ENCODE results near the gene NANS. TPM values are rescaled to one million over a fixed set of nuclear protein-coding genes. Genes with fewer than 3 reads are reported as not detected.

NANS gene
- total and polyA plus RNA-seq, 2 of the 8 experiments (the other 6 are each of a cell fraction or from before 2014, with no cell fraction given), result 56.5 to 67.3 TPM

DNA sequence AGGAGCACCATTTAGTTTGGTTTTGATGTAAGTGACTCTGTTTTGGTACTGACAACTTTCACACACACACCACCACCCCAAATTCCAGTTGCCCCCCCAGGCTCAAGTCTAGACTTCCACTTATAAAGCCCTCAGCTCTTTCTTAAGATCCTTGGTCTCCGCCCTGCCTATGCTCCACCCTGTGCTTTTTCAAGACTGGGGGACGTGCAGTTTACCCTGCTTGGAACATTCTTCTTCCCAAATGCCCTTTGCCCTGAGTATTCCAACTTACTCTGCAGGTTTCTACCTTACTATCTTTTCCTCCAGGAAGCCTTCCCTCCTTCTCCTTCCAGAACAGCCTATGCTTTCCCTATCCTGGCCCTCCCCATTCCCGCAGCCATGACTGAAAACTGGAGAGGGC, 63.9 kb downstream of the NANS start:
- H2AK5ac ChIP-seq (ENCODE audit: low read depth, low read length), result no peak overlapping the region
- H4K20me1 ChIP-seq (replicated peaks in 1 of 2; ENCODE audit: control insufficient read depth in 1 of 2, insufficient read depth in 2 of 2, low read length in 2 of 2), result no peaks in the 10 kb centered on the region
- no peak overlapping the region for H2BK20ac ChIP-seq (ENCODE audit: low read length)
- H3K4me3 ChIP-seq (ENCODE audit: extremely low read depth in 1 of 4, insufficient read depth in 2 of 4, low read depth in 3 of 4, low read length in 4 of 4), result no peak overlapping the region
- no peak overlapping the region for H3K18ac ChIP-seq (ENCODE audit: extremely low read depth, low read length)
- ChIA-PET CTCF (ENCODE audit: partially characterized antibody) (interaction anchor here (0.8 to 2.9 kb wide), 8 partner anchors 9 to 121 kb away, joined by 3 to 15 read pairs (median 4); no protein-coding TSS in a partner anchor), POLR2A (ENCODE audit: partially characterized antibody) (interaction anchor here (1.4 kb wide), 1 partner anchor 10 kb away, joined by 4 read pairs; no protein-coding TSS in a partner anchor)
- 0 out of 2 replicates have a peak overlapping the region, but pooled peaks have one; percentile 23 for H2BK12ac ChIP-seq (ENCODE audit: low read depth, low read length)
- H3K4me1 ChIP-seq (replicated peaks in 1 of 4; ENCODE audit: control insufficient read depth in 3 of 4, insufficient read depth in 4 of 4, low read length in 3 of 4), result peaks cover 0 to 8% (median 3%) of the 10 kb centered on the region in 4 experiments; a peak in 4 of 7 replicates
- no peak overlapping the region for H4K91ac ChIP-seq (replicated peaks; ENCODE audit: insufficient read length, low read length)
- no peak overlapping the region for H2BK15ac ChIP-seq (ENCODE audit: low read length)
- peaks cover 7% of the 10 kb centered on the region; the same call in 1 of the 2 replicates for H3K23me2 ChIP-seq (ENCODE audit: low read depth, low read length)
- H4K8ac ChIP-seq (ENCODE audit: extremely low read depth, insufficient read depth, low read length), result no peak overlapping the region
- H3K27ac ChIP-seq (ENCODE audit: low read depth, low read length), result no peak overlapping the region
- FAIRE-seq, result no peak
- no peak overlapping the region for H3K56ac ChIP-seq (replicated peaks; ENCODE audit: insufficient read length, low read depth, low read length)
- no peak overlapping the region for H3K23ac ChIP-seq (ENCODE audit: insufficient read length)
- no peak overlapping the region for H2BK120ac ChIP-seq (replicated peaks; ENCODE audit: low read depth, low read length)
- no peak overlapping the region for H3K4me2 ChIP-seq (ENCODE audit: insufficient read depth in 1 of 2, low read depth in 2 of 2, low read length in 2 of 2)
- H3K27me3 ChIP-seq (replicated peaks in 1 of 4; ENCODE audit: control insufficient read depth in 3 of 4, extremely low read depth in 1 of 4, insufficient read depth in 3 of 4, low read length in 3 of 4), result no peaks in the 10 kb centered on the region; a peak in 1 of 7 replicates
- TF ChIP-seq TAF1 (IDR thresholded peaks at IDR 0.05; ENCODE audit: low read depth, low read length), result no peak
- TF ChIP-seq RXRA (IDR thresholded peaks at IDR 0.05; ENCODE audit: insufficient read depth, low read depth, low read length), result no peak
- TF ChIP-seq JUN (IDR thresholded peaks at IDR 0.05; ENCODE audit: low read depth, low read length), result no peak
- no peak for TF ChIP-seq SUZ12 (IDR thresholded peaks at IDR 0.05; ENCODE audit: low read length)
- no peak for TF ChIP-seq JUND (IDR thresholded peaks at IDR 0.05; ENCODE audit: low read length)
- TF ChIP-seq POU5F1 (IDR thresholded peaks at IDR 0.05; ENCODE audit: low read depth, low read length), result no peak
- no peak for TF ChIP-seq SIN3A (conservative IDR thresholded peaks at IDR 0.05 in 1 of 2, IDR thresholded peaks at IDR 0.05 in 1 of 2; ENCODE audit: low read depth in 1 of 2, low read length in 2 of 2)
- no peak for TF ChIP-seq CBX5 (IDR thresholded peaks at IDR 0.05; ENCODE audit: low read depth, low read length)
- no peak for TF ChIP-seq POLR2AphosphoS5 (IDR thresholded peaks at IDR 0.05; ENCODE audit: low read depth, low read length)
- TF ChIP-seq NANOG (IDR thresholded peaks at IDR 0.05; ENCODE audit: insufficient read depth, low read depth, low read length, poor library complexity, severe bottlenecking), result no peak
- no peak for TF ChIP-seq RFX5 (IDR thresholded peaks at IDR 0.05; ENCODE audit: borderline replicate concordance, low read depth, low read length)
- DNase-seq (ENCODE audit: low read depth in 1 of 2, low spot score in 2 of 2), result no peak
- H3K36me3 ChIP-seq (ENCODE audit: control insufficient read depth in 2 of 4, insufficient read depth in 4 of 4, low read length in 3 of 4), result no peaks in the 10 kb centered on the region; a peak in 2 of 8 replicates
- no peak overlapping the region for H3K9ac ChIP-seq (replicated peaks in 1 of 4; ENCODE audit: extremely low read depth in 1 of 4, low read depth in 3 of 4, low read length in 3 of 4)
- H3K79me1 ChIP-seq (ENCODE audit: low read depth, low read length), result no peaks in the 10 kb centered on the region
- no peak overlapping the region for H4K5ac ChIP-seq (ENCODE audit: insufficient read length, low read depth, low read length)
- H2BK5ac ChIP-seq (ENCODE audit: low read depth, low read length), result no peak overlapping the region
- 89% methylated on average over 3 of the region's 3 CpGs; no CpG with 5 or more reads in 1 of the 2 experiments for WGBS, 2 experiments (ENCODE audit: extremely low coverage in 1 of 2, insufficient coverage in 1 of 2, insufficient read length in 1 of 2, insufficient replicate concordance in 2 of 2, low coverage in 1 of 2, low lambda C conversion rate in 2 of 2, missing lambda C conversion rate in 1 of 2)
- no peaks in the 10 kb centered on the region for H3K79me2 ChIP-seq (ENCODE audit: control insufficient read depth in 1 of 2, insufficient read depth in 2 of 2, low read length in 2 of 2)
- no peak overlapping the region for H3K14ac ChIP-seq (ENCODE audit: insufficient read length)
- H3K9me3 ChIP-seq (ENCODE audit: insufficient read depth in 2 of 2, low read depth in 1 of 2, low read length in 1 of 2), result no peaks in the 10 kb centered on the region; a peak in 1 of 4 replicates
- H3K4ac ChIP-seq (replicated peaks; ENCODE audit: insufficient read length, low read depth, low read length), result no peak overlapping the region
- no peak overlapping the region for H2AFZ ChIP-seq (ENCODE audit: low read length)
